Psoas muscle (tissue), 8 donors: ENCODE data around the gene VWA8. TPM values are rescaled to one million over a fixed set of nuclear protein-coding genes. Genes with fewer than 3 reads are reported as not detected.

Experiments used
- ATAC-seq, 4 donors: fragments of 200-7000 bp; cut with Tn5 transposase; one replicate each; pipeline ENCODE4 v1.9.1; 2020; ENCODE audit warnings: moderate library complexity in 3 of 4, mild to moderate bottlenecking in 2 of 4
- DNase-seq, 2 donors: peaks; one replicate each; pipeline ENCODE4 v3.0.0-alpha.2; 2020
- H3K27ac ChIP-seq: fragments of 200-600 bp; one replicate; pipeline ENCODE4 v1.8.0; 2022
- H3K27me3 ChIP-seq, 3 donors: fragments of 200-600 bp in 1 of 3; one replicate each; pipeline versions ENCODE4 v1.6.1 to v1.8.0; 2013 to 2022; ENCODE audit warnings: low read length in 2 of 3, mild to moderate bottlenecking in 2 of 3, moderate library complexity in 1 of 3; ENCODE audit not compliant: insufficient read depth in 3 of 3
- H3K36me3 ChIP-seq, 2 donors: fragments of 200-600 bp in 1 of 2; one replicate each; pipeline versions ENCODE4 v1.6.1 to v1.8.0; 2013 to 2022; ENCODE audit warnings: low read depth in 1 of 2, mild to moderate bottlenecking in 1 of 2, moderate library complexity in 1 of 2; ENCODE audit not compliant: insufficient read depth in 1 of 2
- H3K4me1 ChIP-seq: fragments of 200-600 bp; one replicate; pipeline ENCODE4 v1.8.0; 2022
- H3K4me3 ChIP-seq: fragments of 200-600 bp; one replicate; pipeline ENCODE4 v1.8.0; 2022; ENCODE audit warnings: mild to moderate bottlenecking
- H3K9me3 ChIP-seq: fragments of 200-600 bp; one replicate; pipeline ENCODE4 v1.8.0; 2022
- WGBS, 3 donors: extraction: QIAGEN DNeasy Blood & Tissue Kit; methylation state at CpG; one replicate each; pipeline versions ENCODE4 v1.1.6 to v1.1.7; 2013; 5-methylcytosine and 5-hydroxymethylcytosine counted together
- intact Hi-C, 2 donors: fragments of 100-400 bp; cut with DNase I; formaldehyde crosslinking; loops; one replicate each; pipeline versions ENCODE4 v1.11.0 to v1.14.2; 2022
- polyA plus RNA-seq, 3 donors: library from polyadenylated mRNA; stranded (reverse); fragments of 200-250 nt; gene quantifications; one replicate each; pipeline ENCODE4 v1.2.3, GENCODE V29; 2013
- total RNA-seq, 4 donors: library from RNA; stranded (reverse); fragmentation: NEBNext Ultra II Directional in 2 of 4; extraction: Animal tissue kit (Norgen Biotek cat#: 25700) in 2 of 4; gene quantifications; one replicate each; pipeline versions ENCODE4 v1.2.1 to v1.2.4, GENCODE V29; 2021 to 2023
- TF ChIP-seq, protein P1 (sequence below): fragments of 200-600 bp; IDR thresholded peaks from one replicate; pipeline ENCODE4 v1.8.0; 2022; ENCODE audit warnings: antibody characterized with exemption
- donor health status: healthy with polysubstance abuse.
- donor health status: DM: no; HTN: no; CAD: no; lungs with moderate emphysema.
- donor health status: Bipolar disorder and iron deficiency.
- donor health status: healthy.
- donor health status: DM: yes; HTN: yes; CAD: no.
- donor health status: DM: no; HTN: no; CAD: no.
- donor health status: DM: no; HTN: no; CAD: no.
- donor health status: DM: yes; HTN: yes; CAD: no.

The VWA8 gene
- total and polyA plus RNA-seq, 7 donors = 8.6 to 50.5 (median 30.1) TPM

DNA sequence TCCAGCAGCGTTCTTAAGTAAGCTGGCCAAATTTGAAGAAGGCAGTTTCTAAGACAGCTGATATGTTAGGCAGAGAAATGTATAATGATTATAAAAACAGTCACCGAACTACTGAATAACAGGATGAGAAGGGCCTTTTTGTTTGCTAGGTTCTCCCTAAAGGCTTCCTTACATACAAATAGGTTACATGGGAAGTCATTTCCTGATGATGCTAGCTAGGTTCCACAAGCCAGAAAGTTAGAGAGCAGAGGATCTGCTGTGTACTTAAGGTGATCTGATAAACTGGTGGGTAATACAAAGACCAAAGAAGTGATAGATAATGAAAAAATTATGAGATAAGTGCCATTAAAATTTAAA, 139.7 kb downstream of the VWA8 start:
- Histone ChIP-seq H3K27me3 (no peaks in the 10 kb centered on the region), H3K9me3 (no peaks in the 10 kb centered on the region), H3K4me3 (no peak overlapping the region), H3K27ac (no peak overlapping the region), H3K36me3 (peaks cover 0 to 16% of the 10 kb centered on the region in 2 donors), H3K4me1 (peaks cover 3% of the 10 kb centered on the region)
- no peak for ATAC-seq
- TF ChIP-seq, protein P1, sequence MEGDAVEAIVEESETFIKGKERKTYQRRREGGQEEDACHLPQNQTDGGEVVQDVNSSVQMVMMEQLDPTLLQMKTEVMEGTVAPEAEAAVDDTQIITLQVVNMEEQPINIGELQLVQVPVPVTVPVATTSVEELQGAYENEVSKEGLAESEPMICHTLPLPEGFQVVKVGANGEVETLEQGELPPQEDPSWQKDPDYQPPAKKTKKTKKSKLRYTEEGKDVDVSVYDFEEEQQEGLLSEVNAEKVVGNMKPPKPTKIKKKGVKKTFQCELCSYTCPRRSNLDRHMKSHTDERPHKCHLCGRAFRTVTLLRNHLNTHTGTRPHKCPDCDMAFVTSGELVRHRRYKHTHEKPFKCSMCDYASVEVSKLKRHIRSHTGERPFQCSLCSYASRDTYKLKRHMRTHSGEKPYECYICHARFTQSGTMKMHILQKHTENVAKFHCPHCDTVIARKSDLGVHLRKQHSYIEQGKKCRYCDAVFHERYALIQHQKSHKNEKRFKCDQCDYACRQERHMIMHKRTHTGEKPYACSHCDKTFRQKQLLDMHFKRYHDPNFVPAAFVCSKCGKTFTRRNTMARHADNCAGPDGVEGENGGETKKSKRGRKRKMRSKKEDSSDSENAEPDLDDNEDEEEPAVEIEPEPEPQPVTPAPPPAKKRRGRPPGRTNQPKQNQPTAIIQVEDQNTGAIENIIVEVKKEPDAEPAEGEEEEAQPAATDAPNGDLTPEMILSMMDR = no peak
- intact Hi-C loops = no loop called here
- 69 to 71% (median 71%) methylated on average over 2 of the region's 2 CpGs for WGBS, 3 donors
- no peak for DNase-seq

GRCh38 chr13:41820581-41821237, 140.2 kb downstream of the VWA8 start:
- Histone ChIP-seq H3K4me1 (no peaks in the 10 kb centered on the region), H3K36me3 (peaks cover 0 to 16% of the 10 kb centered on the region in 2 donors), H3K27ac (peak overlapping the region; percentile 7), H3K27me3 (no peaks in the 10 kb centered on the region), H3K9me3 (no peaks in the 10 kb centered on the region), H3K4me3 (no peak overlapping the region)
- no peak for DNase-seq
- intact Hi-C loops = no loop called here
- TF ChIP-seq, protein P1 = no peak
- ATAC-seq = no peak
- WGBS, 3 donors = 50 to 72% (median 58%) methylated on average over 1 of the region's 1 CpG

DNA sequence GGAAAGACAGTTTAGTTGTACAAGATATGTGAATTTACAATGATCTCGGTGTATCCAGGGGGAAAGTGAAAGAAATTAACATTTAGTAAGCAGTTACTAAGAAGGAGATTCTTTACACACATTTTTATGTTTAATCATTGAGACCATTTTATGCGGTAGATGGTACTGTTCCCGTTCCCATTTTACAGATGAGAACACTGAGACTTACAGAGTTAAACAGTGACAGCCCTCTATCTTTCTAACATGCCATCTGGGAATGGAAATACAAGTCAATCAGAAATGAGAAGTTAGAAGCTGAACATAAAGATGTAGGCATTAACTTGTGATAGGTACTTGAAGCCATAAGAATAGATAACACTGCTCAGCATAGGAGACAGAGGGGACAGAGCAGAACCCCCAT, 144.9 kb downstream of the VWA8 start:
- DNase-seq (no peak), ATAC-seq (no peak)
- intact Hi-C loops = loop anchor here in 1 of 2 donors (10.0 kb wide), 1 partner anchor 51 kb away; no protein-coding TSS in a partner anchor
- no peaks in the 10 kb centered on the region for H3K4me1 ChIP-seq
- H3K9me3 ChIP-seq = no peaks in the 10 kb centered on the region
- no peak overlapping the region for H3K27ac ChIP-seq
- H3K36me3 ChIP-seq = peaks cover 0 to 22% of the 10 kb centered on the region in 2 donors
- no peak overlapping the region for H3K4me3 ChIP-seq
- no peaks in the 10 kb centered on the region for H3K27me3 ChIP-seq
- 97 to 98% (median 97%) methylated on average over 3 of the region's 3 CpGs for WGBS, 3 donors
- TF ChIP-seq, protein P1 = no peak

GRCh38 chr13:41813426-41813825, 147.5 kb downstream of the VWA8 start:
- ATAC-seq = no peak
- H3K4me1 ChIP-seq = no peaks in the 10 kb centered on the region
- no peaks in the 10 kb centered on the region for H3K27me3 ChIP-seq
- DNase-seq = no peak
- TF ChIP-seq, protein P1 = no peak
- H3K9me3 ChIP-seq = no peaks in the 10 kb centered on the region
- H3K27ac ChIP-seq = peak overlapping the region; percentile 30
- H3K36me3 ChIP-seq = peaks cover 0 to 28% of the 10 kb centered on the region in 2 donors
- intact Hi-C loops = loop anchor here in 1 of 2 donors (10.0 kb wide), 1 partner anchor 49 kb away; no protein-coding TSS in a partner anchor
- H3K4me3 ChIP-seq = no peak overlapping the region

DNA sequence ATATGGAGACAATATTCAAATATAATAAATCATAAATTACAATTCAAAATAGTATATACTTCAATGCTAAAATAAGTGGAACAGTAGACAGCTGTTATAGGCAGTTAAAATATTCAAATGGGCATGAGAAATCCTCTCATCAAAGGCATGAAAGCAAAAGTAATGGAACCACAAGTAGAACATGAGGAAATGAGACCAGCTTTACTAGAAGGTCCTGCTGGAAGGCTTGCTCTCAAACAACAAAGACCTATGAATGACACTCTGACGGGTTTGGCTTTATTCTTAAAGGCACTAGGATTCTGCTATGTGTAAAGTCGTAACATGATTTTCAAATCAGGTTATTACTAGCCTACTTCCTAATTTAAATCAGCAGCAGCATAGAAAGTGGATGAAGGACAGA, 148.1 kb downstream of the VWA8 start:
- H3K4me1 ChIP-seq = no peaks in the 10 kb centered on the region
- no peaks in the 10 kb centered on the region for H3K27me3 ChIP-seq
- intact Hi-C loops = loop anchor here in 1 of 2 donors (10.0 kb wide), 1 partner anchor 48 kb away; no protein-coding TSS in a partner anchor
- DNase-seq (no peak), ATAC-seq (no peak)
- TF ChIP-seq, protein P1 = no peak
- H3K9me3 ChIP-seq = no peaks in the 10 kb centered on the region
- H3K27ac ChIP-seq = peak overlapping the region; percentile 30
- H3K4me3 ChIP-seq = no peak overlapping the region
- WGBS, 3 donors = 89 to 91% (median 90%) methylated on average over 2 of the region's 2 CpGs
- peaks cover 0 to 24% of the 10 kb centered on the region in 2 donors for H3K36me3 ChIP-seq
